Mucosa of stomach (tissue), 1 donor: ENCODE results near the gene MYL10.
"Not testable (repeated sequence)": the region's sequence is repeated elsewhere in the genome, so short reads cannot be mapped to it uniquely, and the experiment has no call there.

Experiments
- H3K27me3 ChIP-seq: one replicate; pipeline ENCODE4 v1.7.0; 2013; ENCODE audit warnings: mild to moderate bottlenecking, low read length; ENCODE audit not compliant: control insufficient read depth, insufficient read depth
- H3K36me3 ChIP-seq: one replicate; pipeline ENCODE4 v1.7.0; 2013; ENCODE audit warnings: low read length; ENCODE audit not compliant: control insufficient read depth, insufficient read depth
- H3K4me1 ChIP-seq: one replicate; pipeline ENCODE4 v1.7.0; 2013; ENCODE audit warnings: mild to moderate bottlenecking, low read length; ENCODE audit not compliant: control insufficient read depth, insufficient read depth
- H3K4me3 ChIP-seq: one replicate; pipeline ENCODE4 v1.7.0; 2013; ENCODE audit warnings: low read length
- H3K9ac ChIP-seq: one replicate; pipeline ENCODE4 v1.7.0; 2013; ENCODE audit warnings: mild to moderate bottlenecking, low read length, moderate library complexity
- H3K9me3 ChIP-seq: one replicate; pipeline ENCODE4 v1.7.0; 2013; ENCODE audit warnings: mild to moderate bottlenecking, low read length, moderate library complexity; ENCODE audit not compliant: control insufficient read depth
- donor health status: Pancreatic carcinoma.

Gene MYL10

GRCh38 chr7:101667920-101668319, 38.8 kb upstream of the MYL10 start:
- Histone ChIP-seq H3K36me3 (no peaks in the 10 kb centered on the region), H3K27me3 (no peaks in the 10 kb centered on the region), H3K9me3 (peaks cover under 1% of the 10 kb centered on the region), H3K4me1 (no peaks in the 10 kb centered on the region), H3K4me3 (no peak overlapping the region), H3K9ac (no peak overlapping the region)

DNA sequence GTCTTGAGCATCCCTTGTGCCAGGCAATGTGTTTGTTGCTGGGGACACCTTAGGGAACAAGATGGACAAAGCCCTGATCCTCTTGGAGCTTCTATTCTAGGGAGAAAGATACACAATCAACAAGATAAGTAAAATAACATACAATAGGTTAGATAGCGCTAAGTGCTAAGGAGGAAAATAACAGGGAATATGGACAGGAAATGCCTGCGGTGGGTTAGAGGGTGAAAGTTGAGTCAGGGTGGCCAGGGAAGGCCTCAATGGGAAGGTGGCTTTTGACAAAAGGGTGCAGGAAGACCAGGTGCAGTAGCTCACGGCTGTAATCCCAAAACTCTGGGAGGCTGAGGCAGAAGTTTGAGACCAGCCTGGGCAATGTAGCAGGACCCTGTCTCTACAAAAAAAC, 38.3 kb upstream of the MYL10 start:
- H3K9ac ChIP-seq: no peak overlapping the region
- H3K4me3 ChIP-seq: no peak overlapping the region
- no peaks in the 10 kb centered on the region for H3K4me1 ChIP-seq
- no peaks in the 10 kb centered on the region for H3K9me3 ChIP-seq
- H3K27me3 ChIP-seq: no peaks in the 10 kb centered on the region
- H3K36me3 ChIP-seq: no peaks in the 10 kb centered on the region

DNA sequence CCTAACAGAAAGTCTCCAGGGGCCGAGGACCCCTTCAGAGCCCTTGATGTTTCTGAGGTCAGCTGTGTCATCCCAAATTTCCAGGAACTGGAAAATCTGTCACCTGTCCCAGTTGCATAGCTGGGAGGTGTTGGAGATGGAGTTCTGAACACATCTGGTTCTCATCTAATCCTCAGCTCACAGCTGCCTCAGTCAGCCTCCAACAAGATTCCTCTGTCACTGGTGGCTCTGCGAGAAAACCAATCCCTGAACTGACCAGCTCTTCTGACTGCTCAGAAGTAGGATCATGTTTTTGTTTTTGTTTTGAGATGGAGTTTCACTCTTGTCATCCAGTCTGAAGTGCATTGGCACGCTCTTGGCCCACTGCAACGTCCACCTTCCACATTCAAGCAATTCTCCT, 37.6 kb upstream of the MYL10 start:
- H3K4me1 ChIP-seq: no peaks in the 10 kb centered on the region
- H3K9ac ChIP-seq: no peak overlapping the region
- no peaks in the 10 kb centered on the region for H3K27me3 ChIP-seq
- no peak overlapping the region for H3K4me3 ChIP-seq
- no peaks in the 10 kb centered on the region for H3K9me3 ChIP-seq
- no peaks in the 10 kb centered on the region for H3K36me3 ChIP-seq

DNA sequence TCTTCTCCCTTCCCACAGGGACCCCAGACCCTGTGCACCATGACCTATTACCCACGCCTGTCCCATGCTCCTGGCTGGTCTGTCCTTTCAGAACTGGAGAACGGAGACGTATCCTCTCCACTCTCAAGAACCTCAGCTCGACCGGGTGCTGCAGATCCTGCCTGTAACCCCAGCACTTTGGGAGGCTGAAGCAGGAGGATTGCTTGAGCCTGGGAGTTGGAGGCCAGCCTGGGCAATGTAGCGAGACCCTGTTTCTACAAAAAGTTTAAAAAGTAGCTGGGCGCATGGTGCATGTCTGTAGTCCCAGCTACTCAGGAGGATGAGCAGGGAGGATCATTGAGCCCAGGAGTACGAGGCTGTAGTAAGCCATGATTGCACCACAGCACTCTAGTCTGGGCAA, 37.2 kb upstream of the MYL10 start:
- Histone ChIP-seq H3K4me3 (no peak overlapping the region), H3K27me3 (no peaks in the 10 kb centered on the region), H3K9me3 (no peaks in the 10 kb centered on the region), H3K4me1 (no peaks in the 10 kb centered on the region), H3K9ac (no peak overlapping the region), H3K36me3 (no peaks in the 10 kb centered on the region)

DNA sequence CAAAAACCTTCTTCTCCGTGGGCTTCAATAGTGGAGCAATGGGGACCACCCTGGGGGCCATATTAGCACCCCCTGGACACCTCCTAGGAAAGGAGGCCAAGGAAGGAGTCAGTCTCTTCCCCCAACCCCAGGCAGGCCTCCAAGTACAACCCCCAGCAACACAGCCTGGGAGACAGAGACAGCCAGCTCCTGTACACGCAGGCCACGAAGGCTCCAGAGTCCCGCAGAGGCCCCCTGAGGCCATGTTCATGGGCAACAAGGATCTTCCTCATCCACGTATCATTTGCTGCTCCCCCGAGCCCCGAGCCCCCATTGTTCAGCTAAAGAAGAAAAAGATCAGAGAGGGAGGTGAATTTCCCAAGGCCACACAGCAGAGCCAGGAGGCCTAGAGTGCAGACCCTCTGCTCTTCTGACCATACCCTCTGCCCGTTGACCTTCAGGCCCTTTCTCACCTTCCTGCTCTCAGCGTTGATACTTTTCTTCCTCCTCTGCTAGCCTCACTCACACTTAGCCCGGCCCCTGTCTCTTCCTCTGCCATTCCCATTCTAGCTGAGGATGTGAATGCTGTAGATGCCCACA, 35.9 kb upstream of the MYL10 start:
- Histone ChIP-seq H3K9ac (no peak overlapping the region), H3K4me3 (no peak overlapping the region), H3K9me3 (no peaks in the 10 kb centered on the region), H3K4me1 (no peaks in the 10 kb centered on the region), H3K27me3 (no peaks in the 10 kb centered on the region), H3K36me3 (no peaks in the 10 kb centered on the region)

DNA sequence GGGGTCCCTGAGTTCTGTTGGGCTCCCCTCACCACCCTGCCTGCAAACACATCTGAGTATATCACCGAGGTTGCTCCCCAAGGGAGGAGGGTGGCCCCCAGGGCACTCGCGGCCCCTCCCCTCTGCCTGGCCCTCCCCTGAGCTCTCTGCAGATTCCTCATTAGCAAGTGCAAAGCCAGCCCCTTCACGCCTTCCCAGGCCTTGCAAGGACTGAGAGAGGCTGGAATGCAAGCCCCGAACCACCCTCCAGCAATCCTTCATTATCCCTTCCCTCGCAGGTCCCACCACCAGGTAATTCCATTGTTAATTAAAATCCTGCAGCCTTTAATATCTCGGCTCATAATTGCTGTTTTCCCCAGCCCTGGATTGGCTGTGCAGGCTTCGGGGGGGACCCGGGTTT, 35.3 kb upstream of the MYL10 start:
- no peaks in the 10 kb centered on the region for H3K4me1 ChIP-seq
- no peaks in the 10 kb centered on the region for H3K9me3 ChIP-seq
- no peak overlapping the region for H3K4me3 ChIP-seq
- H3K36me3 ChIP-seq: no peaks in the 10 kb centered on the region
- no peaks in the 10 kb centered on the region for H3K27me3 ChIP-seq
- no peak overlapping the region for H3K9ac ChIP-seq

DNA sequence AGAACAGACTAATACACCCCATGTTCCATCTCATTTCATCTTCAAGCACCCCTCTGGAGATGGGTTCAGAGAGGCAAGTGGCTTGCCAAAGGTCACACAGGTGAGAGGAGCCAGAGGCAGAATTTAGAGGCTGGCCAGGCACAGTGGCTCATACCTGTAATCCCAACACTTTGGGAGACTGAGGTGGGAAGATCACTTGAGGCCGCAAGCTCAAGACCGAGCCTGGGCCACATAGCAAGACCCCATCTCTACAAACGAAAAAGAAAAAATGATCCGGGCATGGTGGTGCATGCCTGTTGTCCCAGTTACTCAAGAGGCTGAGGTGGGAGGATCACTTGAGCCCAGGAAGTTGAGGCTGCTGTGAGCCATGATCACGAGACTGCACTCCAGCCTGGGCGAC, 34.7 kb upstream of the MYL10 start:
- Histone ChIP-seq H3K27me3 (no peaks in the 10 kb centered on the region), H3K4me1 (no peaks in the 10 kb centered on the region), H3K36me3 (no peaks in the 10 kb centered on the region), H3K9me3 (no peaks in the 10 kb centered on the region), H3K9ac (no peak overlapping the region), H3K4me3 (no peak overlapping the region)

DNA sequence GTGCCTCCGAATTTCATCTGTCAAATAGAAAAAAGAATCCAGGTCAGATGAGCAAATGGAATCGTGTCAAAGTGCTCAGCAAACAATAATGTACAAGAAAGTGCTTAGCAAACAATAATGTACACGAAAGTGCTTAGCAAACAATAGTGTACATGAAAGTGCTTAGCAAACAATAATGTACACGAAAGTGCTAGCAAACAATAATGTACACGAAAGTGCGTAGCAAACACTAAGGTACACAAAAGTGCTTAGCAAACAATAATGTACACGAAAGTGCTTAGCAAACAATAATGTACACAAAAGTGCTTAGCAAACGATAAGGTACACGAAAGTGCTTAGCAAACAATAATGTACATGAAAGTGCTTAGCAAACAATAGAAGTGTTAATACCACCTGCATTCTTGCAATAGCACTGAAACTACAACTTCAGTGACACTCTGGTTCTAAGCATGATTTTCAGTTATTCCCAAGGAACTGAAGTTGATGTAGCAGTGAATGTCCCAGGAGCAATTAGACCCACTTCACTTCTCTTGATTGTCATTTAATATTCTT, 33.4 kb upstream of the MYL10 start:
- no peak overlapping the region for H3K9ac ChIP-seq
- H3K4me1 ChIP-seq: no peaks in the 10 kb centered on the region
- H3K27me3 ChIP-seq: no peaks in the 10 kb centered on the region
- H3K36me3 ChIP-seq: no peaks in the 10 kb centered on the region
- no peak overlapping the region for H3K4me3 ChIP-seq
- no peaks in the 10 kb centered on the region for H3K9me3 ChIP-seq

DNA sequence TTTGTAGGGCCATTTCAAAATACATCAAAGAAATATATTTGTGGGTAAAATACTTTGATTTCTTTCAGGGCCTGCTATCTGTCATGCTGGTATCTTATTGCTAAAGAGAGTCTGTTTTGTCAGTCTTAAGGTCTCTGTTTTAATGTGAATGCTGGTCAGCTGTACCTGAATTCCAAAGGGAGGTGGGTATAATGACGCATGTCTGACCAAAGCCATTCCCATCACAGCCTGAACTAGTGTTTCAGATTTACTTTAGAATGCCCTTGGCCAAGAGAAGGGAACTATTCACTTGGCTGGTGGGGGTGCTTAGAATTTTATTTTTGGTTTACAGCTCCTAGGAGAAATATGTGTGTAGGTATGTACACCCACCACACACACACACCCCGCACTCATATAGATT, 30.6 kb upstream of the MYL10 start:
- no peaks in the 10 kb centered on the region for H3K4me1 ChIP-seq
- H3K4me3 ChIP-seq: no peak overlapping the region
- H3K9me3 ChIP-seq: no peaks in the 10 kb centered on the region
- no peaks in the 10 kb centered on the region for H3K36me3 ChIP-seq
- H3K9ac ChIP-seq: no peak overlapping the region
- no peaks in the 10 kb centered on the region for H3K27me3 ChIP-seq

DNA sequence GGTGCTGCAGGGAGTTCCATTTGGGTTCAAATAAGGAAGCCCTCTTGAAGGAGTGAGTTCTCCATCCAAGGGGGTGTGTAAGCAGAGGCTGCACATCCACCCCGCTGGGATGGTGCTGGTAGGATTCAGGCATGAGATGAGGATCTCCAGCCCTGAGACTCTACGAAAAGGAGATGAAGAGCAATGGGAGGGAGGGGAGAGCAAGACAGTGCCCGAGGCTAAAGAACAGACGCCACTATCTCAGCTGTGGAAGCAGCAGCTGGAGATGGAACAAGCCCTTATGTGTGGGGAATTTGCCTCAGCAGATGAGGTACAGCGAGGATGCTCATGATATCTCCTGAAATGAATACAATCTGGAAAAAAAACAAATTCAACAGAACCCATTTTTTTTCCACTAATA, 28.1 kb upstream of the MYL10 start:
- Histone ChIP-seq H3K36me3 (no peaks in the 10 kb centered on the region), H3K4me3 (no peak overlapping the region), H3K9me3 (no peaks in the 10 kb centered on the region), H3K9ac (no peak overlapping the region), H3K4me1 (no peaks in the 10 kb centered on the region), H3K27me3 (no peaks in the 10 kb centered on the region)

GRCh38 chr7:101651112-101651511, 22.0 kb upstream of the MYL10 start:
- no peaks in the 10 kb centered on the region for H3K27me3 ChIP-seq
- no peaks in the 10 kb centered on the region for H3K36me3 ChIP-seq
- H3K4me3 ChIP-seq: no peak overlapping the region
- H3K9ac ChIP-seq: no peak overlapping the region
- no peaks in the 10 kb centered on the region for H3K9me3 ChIP-seq
- no peaks in the 10 kb centered on the region for H3K4me1 ChIP-seq

- Histone ChIP-seq H3K4me1 (peaks cover under 1% of the 10 kb centered on the region), H3K4me3 (no peak overlapping the region), H3K9me3 (no peaks in the 10 kb centered on the region), H3K9ac (no peak overlapping the region), H3K36me3 (no peaks in the 10 kb centered on the region), H3K27me3 (no peaks in the 10 kb centered on the region)
These were observed 21.5 kb upstream of the MYL10 start for GRCh38 chr7:101650579-101651081.

- H3K9me3 ChIP-seq, H3K9ac ChIP-seq, H3K27me3 ChIP-seq, H3K36me3 ChIP-seq, H3K4me3 ChIP-seq: not testable (repeated sequence)
- peaks cover 13% of the 10 kb centered on the region for H3K4me1 ChIP-seq
These were observed 18.8 kb upstream of the MYL10 start for GRCh38 chr7:101647876-101648275.
